WTC11 (cell line): ENCODE data around the gene HS3ST4. TPM values are rescaled to one million over a fixed set of nuclear protein-coding genes. Genes with fewer than 3 reads are reported as not detected.

Experiments used
- ARID4B ChIP-seq: sonication (generic); formaldehyde crosslinking; IDR thresholded peaks from 2 replicates; pipeline ENCODE4 v1.8.0; 2023; ENCODE audit warnings: missing genetic modification reagents, mild to moderate bottlenecking, borderline replicate concordance
- ATF1 ChIP-seq: sonication (generic); formaldehyde crosslinking; IDR thresholded peaks from 2 replicates; pipeline ENCODE4 v1.8.1; 2023; ENCODE audit warnings: mild to moderate bottlenecking, moderate library complexity, missing genetic modification reagents
- CREB1 ChIP-seq: sonication (generic); formaldehyde crosslinking; IDR thresholded peaks from 2 replicates; pipeline ENCODE4 v1.8.0; 2023; ENCODE audit warnings: mild to moderate bottlenecking, missing genetic modification reagents
- CREM ChIP-seq: sonication (generic); formaldehyde crosslinking; IDR thresholded peaks from 2 replicates; pipeline ENCODE4 v1.8.1; 2022; ENCODE audit warnings: mild to moderate bottlenecking, missing genetic modification reagents, moderate library complexity
- CTCF ChIP-seq: fragments of 200-600 bp; IDR thresholded peaks from 2 replicates; pipeline ENCODE4 v1.8.0; 2022; ENCODE audit warnings: antibody characterized with exemption
- E2F4 ChIP-seq: sonication (generic); formaldehyde crosslinking; IDR thresholded peaks from 2 replicates; pipeline ENCODE4 v1.8.1; 2022; ENCODE audit warnings: low read depth, mild to moderate bottlenecking, moderate library complexity, missing genetic modification reagents, borderline replicate concordance
- ERG ChIP-seq: fragments of 250-450 bp; sonication (Bioruptor Pico); IDR thresholded peaks from 2 replicates; pipeline ENCODE4 v1.8.0; 2021; ENCODE audit warnings: mild to moderate bottlenecking
- ETV6 ChIP-seq: sonication (generic); formaldehyde crosslinking; IDR thresholded peaks from 2 replicates; pipeline ENCODE4 v1.8.1; 2022; ENCODE audit warnings: mild to moderate bottlenecking, missing genetic modification reagents
- FOXK1 ChIP-seq: sonication (generic); formaldehyde crosslinking; IDR thresholded peaks from 2 replicates; pipeline ENCODE4 v1.8.0; 2022; ENCODE audit warnings: mild to moderate bottlenecking, moderate library complexity, missing genetic modification reagents
- FOXP1 ChIP-seq: sonication (generic); formaldehyde crosslinking; IDR thresholded peaks from 2 replicates; pipeline ENCODE4 v1.8.0; 2022; ENCODE audit warnings: missing genetic modification reagents, mild to moderate bottlenecking, moderate library complexity, borderline replicate concordance
- FOXP4 ChIP-seq: sonication (generic); formaldehyde crosslinking; IDR thresholded peaks from 2 replicates; pipeline ENCODE4 v1.8.0; 2022; ENCODE audit warnings: mild to moderate bottlenecking, missing genetic modification reagents
- MXD4 ChIP-seq: fragments of 250-450 bp; sonication (Bioruptor Pico); IDR thresholded peaks from 2 replicates; pipeline ENCODE4 v1.8.0; 2021; ENCODE audit warnings: mild to moderate bottlenecking, moderate library complexity, borderline replicate concordance
- NFE2L1 ChIP-seq: sonication (generic); formaldehyde crosslinking; IDR thresholded peaks from 2 replicates; pipeline ENCODE4 v1.8.1; 2023; ENCODE audit warnings: missing genetic modification reagents
- NFYB ChIP-seq: sonication (generic); formaldehyde crosslinking; conservative IDR thresholded peaks from 2 replicates; pipeline ENCODE4 v1.8.0; 2022; ENCODE audit warnings: low read depth, missing genetic modification reagents
- SP1 ChIP-seq: sonication (generic); formaldehyde crosslinking; conservative IDR thresholded peaks from 2 replicates; pipeline ENCODE4 v1.8.1; 2022; ENCODE audit warnings: missing genetic modification reagents
- ZBTB43 ChIP-seq: sonication (generic); formaldehyde crosslinking; IDR thresholded peaks from 2 replicates; pipeline ENCODE4 v1.8.1; 2023; ENCODE audit warnings: mild to moderate bottlenecking, missing genetic modification reagents
- ZMAT4 ChIP-seq: fragments of 250-450 bp; sonication (Bioruptor Pico); IDR thresholded peaks from 2 replicates; pipeline ENCODE4 v1.9.0; 2021; ENCODE audit warnings: mild to moderate bottlenecking
- ZNF121 ChIP-seq: sonication (generic); formaldehyde crosslinking; IDR thresholded peaks from 2 replicates; pipeline ENCODE4 v1.8.0; 2023; ENCODE audit warnings: missing genetic modification reagents
- ZNF396 ChIP-seq: fragments of 250-450 bp; sonication (Bioruptor Pico); IDR thresholded peaks from 2 replicates; pipeline ENCODE4 v1.8.0; 2021; ENCODE audit warnings: mild to moderate bottlenecking, moderate library complexity, borderline replicate concordance
- ZNF423 ChIP-seq: fragments of 250-450 bp; sonication (Bioruptor Pico); IDR thresholded peaks from 2 replicates; pipeline ENCODE4 v2.1.2; 2022; ENCODE audit warnings: mild to moderate bottlenecking, moderate library complexity
- ZNF512 ChIP-seq: sonication (generic); formaldehyde crosslinking; IDR thresholded peaks from 2 replicates; pipeline ENCODE4 v1.8.1; 2022; ENCODE audit warnings: missing genetic modification reagents, borderline replicate concordance
- ZSCAN18 ChIP-seq: fragments of 250-450 bp; sonication (Bioruptor Pico); IDR thresholded peaks from 2 replicates; pipeline ENCODE4 v2.1.2; 2022; ENCODE audit warnings: mild to moderate bottlenecking, moderate library complexity
- total RNA-seq: library from RNA; stranded (reverse); gene quantifications from 3 replicates; pipeline ENCODE4 v1.2.3, GENCODE V29; 2021

Gene HS3ST4
- total RNA-seq, 1 experiment from 2014 or later: 5.4 TPM

GRCh38 chr16:25950586-25951281, 259.0 kb downstream of the HS3ST4 start (continued):
- TF ChIP-seq CREB1 (CRISPR knock-in tag) (0 out of 2 replicates have a peak, but pooled peaks have one; percentile 47), ZNF121 (CRISPR knock-in tag) (no peak), CTCF (no peak), FOXK1 (CRISPR knock-in tag) (peak; percentile 70), ZNF512 (CRISPR knock-in tag) (no peak), ZNF423 (CRISPR knock-in tag) (peak; percentile 98), E2F4 (no peak), ERG (peak; percentile 4; the same call in 1 of the 2 replicates), ARID4B (CRISPR knock-in tag) (no peak), NFYB (CRISPR knock-in tag) (no peak), SP1 (CRISPR knock-in tag) (peak; percentile 56), NFE2L1 (CRISPR knock-in tag) (peak; percentile 71), ETV6 (peak; percentile 69), FOXP1 (CRISPR knock-in tag) (peak; percentile 31; the same call in 1 of the 2 replicates), ZSCAN18 (CRISPR knock-in tag) (no peak; the same call in none of the 2 replicates), ZMAT4 (CRISPR knock-in tag) (no peak), CREM (CRISPR knock-in tag) (peak; percentile 65; the same call in 1 of the 2 replicates), MXD4 (CRISPR knock-in tag) (0 out of 2 replicates have a peak, but pooled peaks have one; percentile 70), FOXP4 (peak; percentile 60; the same call in 1 of the 2 replicates), ZNF396 (CRISPR knock-in tag) (peak; percentile 75; the same call in 1 of the 2 replicates), ZBTB43 (CRISPR knock-in tag) (peak; percentile 64; the same call in 1 of the 2 replicates), ATF1 (CRISPR knock-in tag) (no peak)
